ENCODE data around the gene SMAD9.

DNA sequence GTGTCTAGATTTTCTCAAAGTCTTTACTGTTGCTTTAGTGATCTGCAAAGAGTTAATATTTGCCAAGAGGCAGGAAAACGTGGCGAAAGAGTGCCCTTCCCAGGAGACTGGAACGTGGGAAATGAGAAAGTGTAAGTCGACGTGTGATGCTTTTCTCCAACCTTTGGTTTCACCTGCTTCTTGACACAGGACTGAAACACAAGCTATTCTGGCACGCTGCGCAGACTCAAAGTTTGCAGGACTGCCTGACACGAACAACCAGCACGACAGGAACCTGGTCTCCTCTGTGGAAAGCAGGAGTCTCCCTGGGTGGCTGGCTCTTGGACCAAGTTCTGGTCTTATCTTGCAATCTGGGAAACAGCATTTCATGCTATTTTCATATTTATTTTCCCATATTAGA lies 72.4 kb downstream of the SMAD9 start:
- TF ChIP-seq SP1 (IDR thresholded peaks at IDR 0.05) = no peak
- TF ChIP-seq FOXM1 (IDR thresholded peaks at IDR 0.05; ENCODE audit: borderline replicate concordance) = no peak
- TF ChIP-seq ELF4 (IDR thresholded peaks at IDR 0.05) = no peak
- TF ChIP-seq ARNT (IDR thresholded peaks at IDR 0.05) = no peak
- TF ChIP-seq, protein P1, sequence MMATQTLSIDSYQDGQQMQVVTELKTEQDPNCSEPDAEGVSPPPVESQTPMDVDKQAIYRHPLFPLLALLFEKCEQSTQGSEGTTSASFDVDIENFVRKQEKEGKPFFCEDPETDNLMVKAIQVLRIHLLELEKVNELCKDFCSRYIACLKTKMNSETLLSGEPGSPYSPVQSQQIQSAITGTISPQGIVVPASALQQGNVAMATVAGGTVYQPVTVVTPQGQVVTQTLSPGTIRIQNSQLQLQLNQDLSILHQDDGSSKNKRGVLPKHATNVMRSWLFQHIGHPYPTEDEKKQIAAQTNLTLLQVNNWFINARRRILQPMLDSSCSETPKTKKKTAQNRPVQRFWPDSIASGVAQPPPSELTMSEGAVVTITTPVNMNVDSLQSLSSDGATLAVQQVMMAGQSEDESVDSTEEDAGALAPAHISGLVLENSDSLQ (IDR thresholded peaks at IDR 0.05) = no peak
- no peak for TF ChIP-seq CTBP1 (IDR thresholded peaks at IDR 0.05; ENCODE audit: borderline replicate concordance)
- no peak for TF ChIP-seq NFRKB (IDR thresholded peaks at IDR 0.05)
- no peak for TF ChIP-seq SUZ12 (IDR thresholded peaks at IDR 0.05)

Data from HEK293T (cell line).